A673 (cell line): Measurements from ENCODE around the gene SERAC1. TPM values are rescaled to one million over a fixed set of nuclear protein-coding genes. Genes with fewer than 3 reads are reported as not detected.

Source experiments
- BruUV-seq: library from RNA; stranded (reverse); fragments of 400-500 nt; replicated peaks from 2 replicates; lab custom pipeline; 2021; lab: Mats Ljungman, UMichigan
- CTCF ChIA-PET: fragments of 300-600 bp; sonication (Branson Sonifier 250); formaldehyde crosslinking; loops from one replicate; lab custom pipeline; 2022; ENCODE audit warnings: antibody characterized with exemption; lab: Charles Lee
- POLR2A ChIA-PET: fragments of 300-600 bp; sonication (Branson Sonifier 250); formaldehyde crosslinking; loops from one replicate; lab custom pipeline; 2022; ENCODE audit warnings: antibody characterized with exemption; ENCODE audit not compliant: low non-redundant PET; lab: Charles Lee
- DNase-seq: peaks from one replicate; pipeline ENCODE4 v3.0.0-alpha.2; 2015; ENCODE audit warnings: low spot score
- H3K27ac ChIP-seq: fragments of 200-600 bp; sonication (generic); 2 replicates; pipeline ENCODE4 v1.5.1; 2016; ENCODE audit warnings: mixed run types, low read depth, mild to moderate bottlenecking, mixed read lengths, antibody characterized with exemption, low read length; ENCODE audit not compliant: poor library complexity, severe bottlenecking
- H3K27me3 ChIP-seq: fragments of 200-600 bp; sonication (generic); replicated peaks from 2 replicates; pipeline ENCODE4 v1.6.1; 2017; ENCODE audit warnings: mixed run types, low read depth, mild to moderate bottlenecking, mixed read lengths, antibody characterized with exemption, low read length; ENCODE audit not compliant: insufficient read depth, poor library complexity
- H3K36me3 ChIP-seq: fragments of 200-600 bp; sonication (generic); 2 replicates; pipeline ENCODE4 v1.6.1; 2016; ENCODE audit warnings: mixed run types, mild to moderate bottlenecking, mixed read lengths, antibody characterized with exemption, low read length; ENCODE audit not compliant: insufficient read depth, poor library complexity, severe bottlenecking
- H3K4me1 ChIP-seq: fragments of 200-600 bp; sonication (generic); 2 replicates; pipeline ENCODE4 v1.6.1; 2017; ENCODE audit warnings: mixed run types, mild to moderate bottlenecking, mixed read lengths, antibody characterized with exemption, low read length; ENCODE audit not compliant: insufficient read depth, poor library complexity, severe bottlenecking
- H3K4me3 ChIP-seq: fragments of 200-600 bp; sonication (generic); 2 replicates; pipeline ENCODE4 v1.5.1; 2016; ENCODE audit warnings: low read depth, mixed run types, mild to moderate bottlenecking, mixed read lengths, low read length; ENCODE audit not compliant: poor library complexity, severe bottlenecking
- H3K9me3 ChIP-seq: fragments of 200-600 bp; sonication (generic); 2 replicates; pipeline ENCODE4 v1.6.1; 2016; ENCODE audit warnings: mixed run types, low read depth, mild to moderate bottlenecking, mixed read lengths, antibody characterized with exemption, low read length; ENCODE audit not compliant: poor library complexity, severe bottlenecking
- EZH2 ChIP-seq: fragments of 200-600 bp; sonication (generic); IDR thresholded peaks from 2 replicates; pipeline ENCODE4 v1.6.1; 2017; ENCODE audit warnings: borderline replicate concordance, low read depth, mild to moderate bottlenecking, mixed read lengths, antibody characterized with exemption, low read length; ENCODE audit not compliant: poor library complexity, severe bottlenecking
- intact Hi-C: fragments of 100-400 bp; cut with micrococcal nuclease; formaldehyde crosslinking; loops from one replicate; pipeline ENCODE4 v1.10.0; 2022; ENCODE audit not compliant: unreplicated experiment
- total RNA-seq: library from RNA; stranded (reverse); gene quantifications from 2 replicates; pipeline ENCODE4 v1.2.3, GENCODE V29; 2021
- TF ChIP-seq, protein P1 (sequence below): fragments of 300-800, 200-600 bp; sonication (generic); conservative IDR thresholded peaks from 2 replicates; pipeline ENCODE4 v1.5.1; 2017; ENCODE audit warnings: low read depth, mild to moderate bottlenecking, antibody characterized with exemption, low read length, moderate library complexity, mixed read lengths

The SERAC1 gene
- total RNA-seq, 1 experiment from 2014 or later, result 8.1 TPM

DNA sequence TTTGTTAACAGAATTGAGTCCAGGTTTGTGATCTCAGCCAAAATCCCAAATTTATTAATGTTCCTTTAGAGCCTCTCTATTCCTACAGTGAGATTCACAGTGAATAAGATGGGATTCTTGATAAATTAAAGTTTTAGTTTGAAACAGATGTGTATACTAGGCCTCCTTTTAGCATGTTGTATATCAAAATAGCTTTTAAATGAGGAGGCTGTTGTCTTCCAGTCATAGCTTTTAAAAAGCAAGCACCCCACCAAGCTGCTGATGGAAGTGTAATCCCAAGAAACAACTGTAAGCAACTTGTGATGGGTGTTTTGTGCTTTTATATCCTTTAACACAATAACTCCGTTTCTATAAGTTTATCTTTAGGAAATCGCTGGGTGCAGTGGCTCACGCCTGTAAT lies 7.0 kb upstream of the SERAC1 start:
- TF ChIP-seq, protein P1, sequence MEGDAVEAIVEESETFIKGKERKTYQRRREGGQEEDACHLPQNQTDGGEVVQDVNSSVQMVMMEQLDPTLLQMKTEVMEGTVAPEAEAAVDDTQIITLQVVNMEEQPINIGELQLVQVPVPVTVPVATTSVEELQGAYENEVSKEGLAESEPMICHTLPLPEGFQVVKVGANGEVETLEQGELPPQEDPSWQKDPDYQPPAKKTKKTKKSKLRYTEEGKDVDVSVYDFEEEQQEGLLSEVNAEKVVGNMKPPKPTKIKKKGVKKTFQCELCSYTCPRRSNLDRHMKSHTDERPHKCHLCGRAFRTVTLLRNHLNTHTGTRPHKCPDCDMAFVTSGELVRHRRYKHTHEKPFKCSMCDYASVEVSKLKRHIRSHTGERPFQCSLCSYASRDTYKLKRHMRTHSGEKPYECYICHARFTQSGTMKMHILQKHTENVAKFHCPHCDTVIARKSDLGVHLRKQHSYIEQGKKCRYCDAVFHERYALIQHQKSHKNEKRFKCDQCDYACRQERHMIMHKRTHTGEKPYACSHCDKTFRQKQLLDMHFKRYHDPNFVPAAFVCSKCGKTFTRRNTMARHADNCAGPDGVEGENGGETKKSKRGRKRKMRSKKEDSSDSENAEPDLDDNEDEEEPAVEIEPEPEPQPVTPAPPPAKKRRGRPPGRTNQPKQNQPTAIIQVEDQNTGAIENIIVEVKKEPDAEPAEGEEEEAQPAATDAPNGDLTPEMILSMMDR, result no peak
- TF ChIP-seq EZH2, result no peak
- no TSS peak for BruUV-seq
- peaks cover 2% of the 10 kb centered on the region for H3K36me3 ChIP-seq
- DNase-seq, result no peak
- H3K27me3 ChIP-seq, result no peaks in the 10 kb centered on the region
- intact Hi-C loops, result no loop called here
- ChIA-PET CTCF (no interaction called here), POLR2A (no interaction called here)
- H3K4me3 ChIP-seq, result no peak overlapping the region
- no peaks in the 10 kb centered on the region for H3K9me3 ChIP-seq
- H3K27ac ChIP-seq, result no peak overlapping the region
- no peaks in the 10 kb centered on the region for H3K4me1 ChIP-seq

DNA sequence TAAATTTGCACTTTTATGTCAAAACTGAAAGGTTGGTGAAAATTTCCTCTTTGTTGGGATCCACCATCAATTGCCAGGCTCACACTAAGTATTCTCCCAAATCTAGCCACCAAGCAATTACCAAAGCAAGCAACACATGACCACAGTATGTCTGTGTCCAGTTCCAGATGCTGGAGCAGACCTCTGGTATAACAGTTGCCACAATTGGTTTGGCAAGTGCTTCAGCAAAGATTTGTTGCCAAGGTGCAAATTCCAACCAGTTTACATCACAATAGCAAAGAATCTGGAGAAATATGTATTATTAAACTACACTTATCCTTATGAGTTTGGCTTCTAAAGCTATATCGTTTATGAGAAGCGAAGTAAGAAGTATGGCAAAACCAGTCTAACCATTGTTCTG lies 6.5 kb upstream of the SERAC1 start:
- no TSS peak for BruUV-seq
- Histone ChIP-seq H3K27ac (no peak overlapping the region), H3K4me1 (no peaks in the 10 kb centered on the region), H3K9me3 (no peaks in the 10 kb centered on the region), H3K4me3 (no peak overlapping the region), H3K36me3 (peaks cover 2% of the 10 kb centered on the region), H3K27me3 (no peaks in the 10 kb centered on the region)
- POLR2A ChIA-PET, result no interaction called here
- CTCF ChIA-PET, result no interaction called here
- intact Hi-C loops, result no loop called here
- no peak for DNase-seq
- TF ChIP-seq, protein P1, result no peak
- TF ChIP-seq EZH2, result no peak

DNA sequence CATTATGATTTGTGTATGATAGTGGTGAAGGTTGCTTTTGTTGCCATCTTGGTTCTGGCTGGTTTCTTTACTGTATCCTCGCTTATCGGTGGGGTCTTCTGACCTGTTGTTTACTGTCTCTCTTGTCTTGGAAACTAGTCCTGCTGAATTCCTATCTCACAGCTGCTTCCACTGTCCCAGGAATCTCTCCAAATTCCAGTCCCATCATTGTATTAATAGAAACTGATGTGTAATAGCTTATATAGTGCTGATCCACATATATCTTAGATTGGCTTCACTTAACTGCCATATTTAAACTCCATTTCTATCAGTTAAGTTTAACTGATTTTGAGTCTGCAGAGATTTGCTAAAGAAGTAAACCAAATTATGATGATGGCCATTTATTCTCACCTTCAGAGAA lies 6.0 kb upstream of the SERAC1 start:
- POLR2A ChIA-PET, result no interaction called here
- Histone ChIP-seq H3K36me3 (peaks cover 2% of the 10 kb centered on the region), H3K27ac (no peak overlapping the region), H3K27me3 (no peaks in the 10 kb centered on the region), H3K9me3 (no peaks in the 10 kb centered on the region), H3K4me3 (no peak overlapping the region), H3K4me1 (no peaks in the 10 kb centered on the region)
- no peak for DNase-seq
- TF ChIP-seq EZH2, result no peak
- CTCF ChIA-PET, result no interaction called here
- intact Hi-C loops, result no loop called here
- no TSS peak for BruUV-seq

DNA sequence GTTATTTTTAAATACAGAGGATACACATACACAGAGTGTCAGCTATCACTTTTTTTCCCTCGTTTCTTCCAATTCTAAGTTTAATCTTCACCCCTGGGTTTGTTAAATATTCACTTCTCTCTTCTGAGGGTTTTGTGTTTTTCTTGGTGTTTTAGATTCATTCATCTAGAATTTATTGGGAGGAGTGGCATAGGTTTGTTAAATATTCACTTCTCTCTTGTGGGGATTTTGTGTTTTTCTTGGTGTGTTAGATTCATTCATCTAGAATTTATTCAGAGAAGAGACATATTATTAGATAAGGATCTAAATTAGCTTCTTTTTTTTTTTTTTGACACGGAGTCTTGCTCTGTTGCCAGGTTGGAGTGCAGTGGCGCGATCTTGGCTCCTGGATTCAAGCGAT lies 3.9 kb upstream of the SERAC1 start:
- POLR2A ChIA-PET, result no interaction called here
- BruUV-seq, result no TSS peak
- no peaks in the 10 kb centered on the region for H3K27me3 ChIP-seq
- no peaks in the 10 kb centered on the region for H3K4me1 ChIP-seq
- H3K27ac ChIP-seq, result no peak overlapping the region
- TF ChIP-seq, protein P1, result no peak
- no peak for TF ChIP-seq EZH2
- peaks cover 2% of the 10 kb centered on the region for H3K36me3 ChIP-seq
- intact Hi-C loops, result no loop called here
- CTCF ChIA-PET, result no interaction called here
- no peaks in the 10 kb centered on the region for H3K9me3 ChIP-seq
- no peak overlapping the region for H3K4me3 ChIP-seq
- no peak for DNase-seq
